H1 (cell line): ENCODE results near the gene SNX20. TPM values are rescaled to one million over a fixed set of nuclear protein-coding genes. Genes with fewer than 3 reads are reported as not detected.

Source experiments
- ATF2 ChIP-seq: IDR thresholded peaks from 2 replicates; pipeline ENCODE4 v1.6.1; 2012; ENCODE audit warnings: low read length, inconsistent platforms
- RXRA ChIP-seq: IDR thresholded peaks from 2 replicates; pipeline ENCODE4 v1.6.1; 2011; ENCODE audit warnings: low read depth, mild to moderate bottlenecking, low read length, moderate library complexity; ENCODE audit not compliant: insufficient read depth
- SP4 ChIP-seq: IDR thresholded peaks from 2 replicates; pipeline ENCODE4 v1.6.1; 2012; ENCODE audit warnings: low read length, inconsistent platforms
- TAF1 ChIP-seq: IDR thresholded peaks from 2 replicates; pipeline ENCODE4 v1.6.1; 2011; ENCODE audit warnings: mild to moderate bottlenecking, low read depth, low read length
- TBP ChIP-seq: IDR thresholded peaks from 2 replicates; pipeline ENCODE4 v1.6.1; 2011; ENCODE audit warnings: low read depth, low read length, improper control_type of control experiment
- polyA plus RNA-seq, 7 experiments: library from polyadenylated mRNA; depleted of rRNA in 3 of 7; stranded (reverse) in 5 of 7; unstranded in 2 of 7; fragments of >200 nt in 5 of 7; fragments of 200-250 nt in 2 of 7; gene quantifications; 1 replicate in 5 of 7; 2 replicates in 1 of 7; 4 replicates in 1 of 7; pipeline versions ENCODE4 v1.2.1 to v1.2.3, GENCODE V29; 2011 to 2013; ENCODE audit warnings: missing spikeins in 2 of 7, mixed read lengths in 2 of 7
- total RNA-seq: library from RNA; stranded (reverse); fragmentation: NEBNext Ultra II Directional; extraction: Animal tissue kit (Norgen Biotek cat#: 25700); gene quantifications from 2 replicates; pipeline ENCODE4 v1.2.1, GENCODE V29; 2021

The SNX20 gene
- total and polyA plus RNA-seq, 2 of the 8 experiments (the other 6 are each of a cell fraction or from before 2014, with no cell fraction given) = not detected

GRCh38 chr16:50657241-50657640 lies 23.9 kb downstream of the SNX20 start (continued):
- no peak for TF ChIP-seq SP4
- no peak for TF ChIP-seq RXRA
- TF ChIP-seq ATF2 = no peak
- no peak for TF ChIP-seq TAF1
- TF ChIP-seq TBP = no peak
